Mesenchymal stem cell (in vitro differentiated cells and primary cell): ENCODE data around the gene STMP1.

Source experiments
- DNase-seq: peaks from one replicate; pipeline ENCODE4 v3.0.0-alpha.2; 2013
- H2AFZ ChIP-seq: one replicate; pipeline ENCODE4 v1.6.1; 2013; ENCODE audit warnings: low read depth, mild to moderate bottlenecking, control low read depth, inconsistent platforms, low read length, moderate library complexity
- H2AK5ac ChIP-seq: 2 replicates; pipeline ENCODE4 v1.6.1; 2013; ENCODE audit warnings: low read length, moderate library complexity, mild to moderate bottlenecking, inconsistent platforms; ENCODE audit not compliant: severe bottlenecking
- H2BK120ac ChIP-seq: one replicate; pipeline ENCODE4 v1.6.1; 2013; ENCODE audit warnings: low read depth, mild to moderate bottlenecking, inconsistent platforms, low read length, moderate library complexity
- H2BK12ac ChIP-seq, 2 experiments: one replicate each; pipeline ENCODE4 v1.6.1; 2013; ENCODE audit warnings: inconsistent platforms in 2 of 2, low read length in 2 of 2, mild to moderate bottlenecking in 2 of 2, moderate library complexity in 2 of 2, control low read depth in 1 of 2
- H2BK15ac ChIP-seq: one replicate; pipeline ENCODE4 v1.6.1; 2013; ENCODE audit warnings: mild to moderate bottlenecking, low read depth, inconsistent platforms; ENCODE audit not compliant: poor library complexity, severe bottlenecking
- H2BK5ac ChIP-seq: 2 replicates; pipeline ENCODE4 v1.6.1; 2013; ENCODE audit warnings: low read depth, mild to moderate bottlenecking, low read length, control low read depth, inconsistent platforms; ENCODE audit not compliant: poor library complexity, severe bottlenecking
- H3K14ac ChIP-seq, 2 experiments: one replicate each; pipeline ENCODE4 v1.6.1; 2013; ENCODE audit warnings: inconsistent platforms in 2 of 2, low read length in 2 of 2, control low read depth in 1 of 2, mild to moderate bottlenecking in 1 of 2, moderate library complexity in 1 of 2
- H3K18ac ChIP-seq, 2 experiments: one replicate each; pipeline ENCODE4 v1.6.1; 2013; ENCODE audit warnings: inconsistent platforms in 2 of 2, low read length in 2 of 2, control low read depth in 1 of 2, low read depth in 1 of 2, mild to moderate bottlenecking in 1 of 2
- H3K23ac ChIP-seq, 2 experiments: one replicate each; pipeline ENCODE4 v1.6.1; 2013; ENCODE audit warnings: inconsistent platforms in 2 of 2, low read length in 2 of 2, mild to moderate bottlenecking in 2 of 2, moderate library complexity in 2 of 2, control low read depth in 1 of 2
- H3K27ac ChIP-seq: 2 replicates; pipeline ENCODE4 v1.5.1; 2013; ENCODE audit warnings: mild to moderate bottlenecking, moderate library complexity, low read length, control low read depth, inconsistent platforms; ENCODE audit not compliant: poor library complexity, severe bottlenecking
- H3K27me3 ChIP-seq, 2 experiments: 2 replicates each; pipeline versions ENCODE4 v1.6.1 to v1.7.0; 2013; ENCODE audit warnings: low read length in 2 of 2, mild to moderate bottlenecking in 2 of 2, moderate library complexity in 2 of 2, control low read depth in 1 of 2, inconsistent platforms in 1 of 2; ENCODE audit not compliant: control insufficient read depth in 1 of 2, insufficient read depth in 1 of 2
- H3K36me3 ChIP-seq, 2 experiments: 2 replicates each; pipeline versions ENCODE4 v1.6.1 to v1.7.0; 2013; ENCODE audit warnings: low read length in 2 of 2, control low read depth in 1 of 2, inconsistent platforms in 1 of 2, low read depth in 1 of 2, mild to moderate bottlenecking in 1 of 2; ENCODE audit not compliant: insufficient read depth in 2 of 2, control insufficient read depth in 1 of 2
- H3K4ac ChIP-seq, 2 experiments: one replicate each; pipeline ENCODE4 v1.6.1; 2013; ENCODE audit warnings: inconsistent platforms in 2 of 2, low read length in 2 of 2, mild to moderate bottlenecking in 2 of 2, moderate library complexity in 2 of 2, control low read depth in 1 of 2, low read depth in 1 of 2
- H3K4me1 ChIP-seq: 2 replicates; pipeline ENCODE4 v1.6.1; 2013; ENCODE audit warnings: low read depth, low read length, control low read depth; ENCODE audit not compliant: control insufficient read depth, insufficient read depth
- H3K4me2 ChIP-seq: 2 replicates; pipeline ENCODE4 v1.6.1; 2013; ENCODE audit warnings: low read length, mild to moderate bottlenecking, inconsistent platforms; ENCODE audit not compliant: poor library complexity, severe bottlenecking
- H3K4me3 ChIP-seq, 2 experiments: 2 replicates each; pipeline versions ENCODE4 v1.5.1 to v1.7.0; 2013; ENCODE audit warnings: low read length in 2 of 2, mild to moderate bottlenecking in 2 of 2, control low read depth in 1 of 2, low read depth in 1 of 2; ENCODE audit not compliant: insufficient read depth in 1 of 2
- H3K79me1 ChIP-seq: replicated peaks from 2 replicates; pipeline ENCODE4 v1.6.1; 2013; ENCODE audit warnings: mild to moderate bottlenecking, control low read depth, low read length, inconsistent platforms; ENCODE audit not compliant: poor library complexity, severe bottlenecking
- H3K9ac ChIP-seq: 2 replicates; pipeline ENCODE4 v1.7.0; 2013; ENCODE audit warnings: mild to moderate bottlenecking, low read length, moderate library complexity
- H3K9me3 ChIP-seq: 2 replicates; pipeline ENCODE4 v1.7.0; 2013; ENCODE audit warnings: mild to moderate bottlenecking, low read length; ENCODE audit not compliant: control insufficient read depth
- H4K8ac ChIP-seq: one replicate; pipeline ENCODE4 v1.6.1; 2013; ENCODE audit warnings: inconsistent platforms, mild to moderate bottlenecking, low read length, moderate library complexity
- H4K91ac ChIP-seq: one replicate; pipeline ENCODE4 v1.6.1; 2013; ENCODE audit warnings: mild to moderate bottlenecking, low read length, inconsistent platforms
- WGBS: methylation state at CpG from one replicate; pipeline ENCODE4 v1.1.7; 2013; ENCODE audit warnings: mixed read lengths; 5-methylcytosine and 5-hydroxymethylcytosine counted together

Gene STMP1

DNA sequence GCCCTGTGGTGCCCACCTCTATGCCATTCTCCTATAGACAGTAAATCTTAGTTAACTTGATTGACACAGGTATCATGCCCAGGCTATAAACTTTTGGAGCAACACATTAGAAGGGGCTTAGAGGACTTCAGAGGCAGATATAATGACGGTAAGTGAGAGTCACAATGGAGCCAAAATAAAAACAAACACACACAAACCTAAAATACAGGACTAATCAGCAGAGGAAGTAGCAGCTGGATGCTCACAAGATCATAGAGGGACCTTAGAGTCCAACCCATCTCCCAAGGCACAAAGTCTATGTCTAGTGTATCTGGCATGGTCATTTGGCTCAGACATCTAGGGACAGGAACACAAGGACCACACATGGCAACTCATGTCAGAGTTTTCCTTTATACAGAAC is 53.4 kb downstream of the STMP1 start:
- no peak overlapping the region for H3K18ac ChIP-seq
- H2BK15ac ChIP-seq: no peak overlapping the region
- H4K91ac ChIP-seq: no peak overlapping the region
- no peak overlapping the region for H3K4me3 ChIP-seq
- WGBS: 100% methylated on average over 1 of the region's 1 CpG
- H3K9ac ChIP-seq: no peak overlapping the region
- DNase-seq: no peak
- H2AK5ac ChIP-seq: no peak overlapping the region
- no peaks in the 10 kb centered on the region for H3K9me3 ChIP-seq
- H3K79me1 ChIP-seq: no peaks in the 10 kb centered on the region
- H3K4me1 ChIP-seq: peaks cover 15% of the 10 kb centered on the region
- H2BK12ac ChIP-seq: no peak overlapping the region
- H3K23ac ChIP-seq: no peak overlapping the region
- peaks cover 0 to 38% of the 10 kb centered on the region in 2 experiments for H3K27me3 ChIP-seq
- H4K8ac ChIP-seq: no peak overlapping the region
- H3K36me3 ChIP-seq: peaks cover 0 to 61% of the 10 kb centered on the region in 2 experiments
- H3K14ac ChIP-seq: no peak overlapping the region
- no peak overlapping the region for H3K4me2 ChIP-seq
- no peak overlapping the region for H3K27ac ChIP-seq
- H2AFZ ChIP-seq: no peak overlapping the region
- no peak overlapping the region for H2BK120ac ChIP-seq
- no peak overlapping the region for H3K4ac ChIP-seq
- H2BK5ac ChIP-seq: no peak overlapping the region

DNA sequence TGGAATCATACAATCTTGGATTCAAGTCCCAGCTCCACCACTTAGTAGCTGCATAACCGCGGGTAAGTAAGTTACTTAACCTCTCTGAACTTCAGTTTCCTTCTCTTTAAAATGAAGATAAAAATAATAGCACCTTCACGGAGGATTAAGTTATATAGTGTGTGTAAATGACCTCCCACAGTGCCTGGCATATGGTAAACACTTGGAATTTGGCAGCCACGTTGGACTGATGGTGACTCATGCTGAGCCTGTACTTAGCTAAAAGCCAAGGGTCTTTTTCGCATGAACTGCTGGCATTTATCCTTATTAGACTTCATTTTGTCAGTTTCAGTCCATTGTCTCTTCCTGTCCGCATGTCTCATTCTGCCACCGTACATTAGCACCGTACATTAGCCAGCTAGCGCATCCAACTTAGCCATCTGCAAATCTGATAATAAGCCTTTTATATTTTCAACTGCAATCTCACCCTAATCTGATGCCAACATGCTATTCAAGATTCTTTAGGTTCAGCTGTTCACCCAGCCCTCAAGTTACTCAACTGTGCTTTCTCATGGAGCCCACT is 54.4 kb downstream of the STMP1 start:
- Histone ChIP-seq H3K4ac (no peak overlapping the region), H3K36me3 (peaks cover 0 to 72% of the 10 kb centered on the region in 2 experiments), H3K27ac (peak overlapping the region; percentile 22), H3K4me3 (no peak overlapping the region), H2BK120ac (no peak overlapping the region), H2AK5ac (no peak overlapping the region), H4K91ac (no peak overlapping the region), H3K27me3 (peaks cover 0 to 43% of the 10 kb centered on the region in 2 experiments), H3K18ac (no peak overlapping the region), H2AFZ (no peak overlapping the region), H3K23ac (no peak overlapping the region), H3K4me1 (peaks cover 15% of the 10 kb centered on the region), H3K4me2 (no peak overlapping the region), H3K14ac (no peak overlapping the region), H3K79me1 (no peaks in the 10 kb centered on the region), H2BK15ac (no peak overlapping the region), H3K9me3 (no peaks in the 10 kb centered on the region), H4K8ac (no peak overlapping the region), H2BK12ac (no peak overlapping the region), H2BK5ac (peak overlapping the region; percentile 36), H3K9ac (no peak overlapping the region)
- WGBS: 44% methylated on average over 7 of the region's 9 CpGs
- peak; percentile 59 for DNase-seq

DNA sequence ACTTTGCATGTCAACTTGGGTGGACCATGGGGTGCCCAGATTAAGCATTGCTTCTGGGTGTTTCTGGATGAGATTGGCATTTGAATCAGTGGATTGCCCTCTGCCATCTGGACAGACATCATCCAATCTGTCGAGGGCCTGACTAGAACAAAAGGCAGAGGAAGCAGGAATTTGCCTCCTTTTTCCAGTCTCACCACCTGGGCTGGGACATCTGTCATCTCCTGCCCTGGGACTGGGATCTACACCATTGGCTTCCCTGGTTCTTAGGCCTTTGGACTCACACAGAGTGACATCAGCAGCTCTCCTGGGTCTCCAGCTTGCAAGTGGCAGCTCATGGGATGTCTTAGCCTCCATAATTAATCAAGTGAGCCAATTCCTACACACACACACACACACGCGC is 55.4 kb downstream of the STMP1 start:
- peaks cover 0 to 49% of the 10 kb centered on the region in 2 experiments for H3K27me3 ChIP-seq
- no peak overlapping the region for H2AK5ac ChIP-seq
- H3K4me1 ChIP-seq: peaks cover 13% of the 10 kb centered on the region
- no peak overlapping the region for H3K9ac ChIP-seq
- no peak overlapping the region for H3K18ac ChIP-seq
- WGBS: 53% methylated on average over 3 of the region's 3 CpGs
- H2AFZ ChIP-seq: no peak overlapping the region
- no peak overlapping the region for H3K4ac ChIP-seq
- H2BK5ac ChIP-seq: no peak overlapping the region
- no peaks in the 10 kb centered on the region for H3K79me1 ChIP-seq
- no peak for DNase-seq
- H3K23ac ChIP-seq: no peak overlapping the region
- no peak overlapping the region for H2BK120ac ChIP-seq
- H3K9me3 ChIP-seq: no peaks in the 10 kb centered on the region
- peaks cover 0 to 79% of the 10 kb centered on the region in 2 experiments for H3K36me3 ChIP-seq
- H3K4me3 ChIP-seq: no peak overlapping the region
- no peak overlapping the region for H3K27ac ChIP-seq
- H4K8ac ChIP-seq: no peak overlapping the region
- H2BK12ac ChIP-seq: peak overlapping the region in 1 of 2 experiments; percentile 66
- no peak overlapping the region for H3K4me2 ChIP-seq
- no peak overlapping the region for H3K14ac ChIP-seq
- H4K91ac ChIP-seq: no peak overlapping the region
- H2BK15ac ChIP-seq: no peak overlapping the region

DNA sequence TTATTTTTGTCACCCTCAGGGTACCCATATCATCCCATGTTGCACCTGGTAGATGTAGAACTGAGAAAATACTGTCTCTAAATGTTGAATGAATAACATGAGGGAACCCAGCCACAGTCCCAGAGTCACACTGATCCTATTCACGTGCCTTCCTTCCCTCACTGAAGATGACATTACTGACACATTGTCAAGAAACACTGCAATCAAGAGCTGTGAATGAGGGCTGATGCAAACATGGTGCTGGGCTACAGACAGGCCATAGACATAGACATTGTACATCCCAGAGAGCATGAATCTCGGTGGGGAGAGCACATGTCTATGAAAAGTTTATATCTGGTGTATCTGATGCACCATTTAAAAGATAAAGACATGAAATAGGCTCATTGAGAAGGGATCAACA is 55.9 kb downstream of the STMP1 start:
- peaks cover 0 to 49% of the 10 kb centered on the region in 2 experiments for H3K27me3 ChIP-seq
- peaks cover 0 to 79% of the 10 kb centered on the region in 2 experiments for H3K36me3 ChIP-seq
- no peak overlapping the region for H3K23ac ChIP-seq
- H3K4ac ChIP-seq: no peak overlapping the region
- no peak overlapping the region for H4K8ac ChIP-seq
- DNase-seq: no peak
- no peak overlapping the region for H3K18ac ChIP-seq
- no peak overlapping the region for H3K4me3 ChIP-seq
- no peaks in the 10 kb centered on the region for H3K79me1 ChIP-seq
- H4K91ac ChIP-seq: no peak overlapping the region
- H3K9ac ChIP-seq: no peak overlapping the region
- no peak overlapping the region for H3K27ac ChIP-seq
- peaks cover 13% of the 10 kb centered on the region for H3K4me1 ChIP-seq
- H2AFZ ChIP-seq: no peak overlapping the region
- WGBS: 79% methylated on average over 2 of the region's 2 CpGs
- no peak overlapping the region for H3K14ac ChIP-seq
- H3K4me2 ChIP-seq: no peak overlapping the region
- H3K9me3 ChIP-seq: no peaks in the 10 kb centered on the region
- H2BK15ac ChIP-seq: no peak overlapping the region
- no peak overlapping the region for H2BK12ac ChIP-seq
- H2AK5ac ChIP-seq: no peak overlapping the region
- H2BK5ac ChIP-seq: no peak overlapping the region
- H2BK120ac ChIP-seq: no peak overlapping the region
